ENCODE data around the gene SRXN1.
A peak's percentile ranks its signal among the peaks of the same experiment; 100 is the strongest.

SRXN1 gene

DNA sequence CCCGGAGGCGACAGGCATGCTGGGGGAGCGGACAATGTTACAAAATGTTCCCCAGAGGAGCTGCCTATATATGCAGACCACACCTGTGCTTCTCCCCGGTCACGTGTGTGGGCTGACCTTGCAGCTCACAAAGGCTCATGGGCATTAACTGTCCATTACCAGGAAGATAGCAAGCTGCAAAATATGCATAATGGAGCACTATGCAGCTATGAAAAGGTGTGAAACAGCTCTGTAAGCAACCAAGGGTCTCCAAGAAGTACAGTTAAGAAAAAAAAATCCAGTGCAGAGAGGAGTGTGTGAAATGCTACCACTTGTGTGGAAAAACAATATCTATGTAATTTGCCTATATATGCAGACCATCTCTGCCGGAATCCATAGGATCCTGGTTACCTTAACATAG lies 52.3 kb downstream of the SRXN1 start:
- POLR2A ChIA-PET: interaction anchor here (0.7 to 1.1 kb wide), 2 partner anchors 24 to 45 kb away, joined by 3 read pairs; no protein-coding TSS in a partner anchor
- TF ChIP-seq ZNF654 (tag by site-specific recombination; IDR thresholded peaks at IDR 0.05; ENCODE audit: low read depth) (no peak), ZNF146 (tag by site-specific recombination; IDR thresholded peaks at IDR 0.05) (peak; percentile 94)
- CTCF ChIA-PET: interaction anchor here (0.6 to 1.0 kb wide), 4 partner anchors 17 to 909 kb away, joined by 3 to 4 read pairs (median 3); no protein-coding TSS in a partner anchor
- no peak overlapping the region for H3K4me3 ChIP-seq (ENCODE audit: low read depth, low read length)
- H3K36me3 ChIP-seq (ENCODE audit: control insufficient read depth in 2 of 2, insufficient read depth in 1 of 2, low read length in 2 of 2): no peaks in the 10 kb centered on the region
- H3K4me1 ChIP-seq (ENCODE audit: control insufficient read depth, insufficient read depth, low read length): no peaks in the 10 kb centered on the region
- no peaks in the 10 kb centered on the region for H3K9me3 ChIP-seq (ENCODE audit: control insufficient read depth, insufficient read depth, low read depth, low read length)
- no peak overlapping the region for H3K27ac ChIP-seq (ENCODE audit: extremely low read depth, low read depth, low read length)

- POLR2A ChIA-PET: no interaction called here
- CTCF ChIA-PET: interaction anchor here (0.6 to 0.7 kb wide), 2 partner anchors 540 to 910 kb away, joined by 3 to 4 read pairs; no protein-coding TSS in a partner anchor
Observed at GRCh38 chr20:600141-600540, 52.9 kb downstream of the SRXN1 start.

GRCh38 chr20:598133-598850 lies 54.7 kb downstream of the SRXN1 start:
- H3K4me3 ChIP-seq (ENCODE audit: low read depth, low read length): no peak overlapping the region
- no peaks in the 10 kb centered on the region for H3K4me1 ChIP-seq (ENCODE audit: control insufficient read depth, insufficient read depth, low read length)
- TF ChIP-seq OVOL3 (tag by site-specific recombination; IDR thresholded peaks at IDR 0.05) (no peak), GLIS1 (tag by site-specific recombination; IDR thresholded peaks at IDR 0.05) (peak; percentile 64), OSR2 (tag by site-specific recombination; IDR thresholded peaks at IDR 0.05) (no peak), ZNF148 (tag by site-specific recombination; IDR thresholded peaks at IDR 0.05; ENCODE audit: borderline replicate concordance) (no peak), ZNF214 (tag by site-specific recombination; IDR thresholded peaks at IDR 0.05; ENCODE audit: borderline replicate concordance) (no peak), ZFP69B (tag by site-specific recombination; IDR thresholded peaks at IDR 0.05) (no peak), ZSCAN30 (tag by site-specific recombination; IDR thresholded peaks at IDR 0.05) (no peak), ZIC2 (tag by site-specific recombination; IDR thresholded peaks at IDR 0.05) (peak; percentile 64), ZNF155 (tag by site-specific recombination; IDR thresholded peaks at IDR 0.05) (no peak), ZSCAN18 (tag by site-specific recombination; IDR thresholded peaks at IDR 0.05) (no peak), ZNF843 (tag by site-specific recombination; IDR thresholded peaks at IDR 0.05) (no peak)
- TF ChIP-seq, protein P1, sequence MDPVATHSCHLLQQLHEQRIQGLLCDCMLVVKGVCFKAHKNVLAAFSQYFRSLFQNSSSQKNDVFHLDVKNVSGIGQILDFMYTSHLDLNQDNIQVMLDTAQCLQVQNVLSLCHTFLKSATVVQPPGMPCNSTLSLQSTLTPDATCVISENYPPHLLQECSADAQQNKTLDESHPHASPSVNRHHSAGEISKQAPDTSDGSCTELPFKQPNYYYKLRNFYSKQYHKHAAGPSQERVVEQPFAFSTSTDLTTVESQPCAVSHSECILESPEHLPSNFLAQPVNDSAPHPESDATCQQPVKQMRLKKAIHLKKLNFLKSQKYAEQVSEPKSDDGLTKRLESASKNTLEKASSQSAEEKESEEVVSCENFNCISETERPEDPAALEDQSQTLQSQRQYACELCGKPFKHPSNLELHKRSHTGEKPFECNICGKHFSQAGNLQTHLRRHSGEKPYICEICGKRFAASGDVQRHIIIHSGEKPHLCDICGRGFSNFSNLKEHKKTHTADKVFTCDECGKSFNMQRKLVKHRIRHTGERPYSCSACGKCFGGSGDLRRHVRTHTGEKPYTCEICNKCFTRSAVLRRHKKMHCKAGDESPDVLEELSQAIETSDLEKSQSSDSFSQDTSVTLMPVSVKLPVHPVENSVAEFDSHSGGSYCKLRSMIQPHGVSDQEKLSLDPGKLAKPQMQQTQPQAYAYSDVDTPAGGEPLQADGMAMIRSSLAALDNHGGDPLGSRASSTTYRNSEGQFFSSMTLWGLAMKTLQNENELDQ (tag by site-specific recombination; IDR thresholded peaks at IDR 0.05; ENCODE audit: low read depth): no peak
- H3K36me3 ChIP-seq (ENCODE audit: control insufficient read depth in 2 of 2, insufficient read depth in 1 of 2, low read length in 2 of 2): no peaks in the 10 kb centered on the region
- H3K27ac ChIP-seq (ENCODE audit: extremely low read depth, low read depth, low read length): no peak overlapping the region
- H3K9me3 ChIP-seq (ENCODE audit: control insufficient read depth, insufficient read depth, low read depth, low read length): no peaks in the 10 kb centered on the region
- ChIA-PET POLR2A (no interaction called here), CTCF (interaction anchor here (0.6 to 2.3 kb wide), 5 partner anchors 12 to 409 kb away, joined by 3 to 7 read pairs (median 4); partner anchors contain the start of gene DEFB128)

More at GRCh38 chr20:600141-600540, 52.9 kb downstream of the SRXN1 start:
- Histone ChIP-seq H3K9me3 (ENCODE audit: control insufficient read depth, insufficient read depth, low read depth, low read length) (no peaks in the 10 kb centered on the region), H3K36me3 (ENCODE audit: control insufficient read depth in 2 of 2, insufficient read depth in 1 of 2, low read length in 2 of 2) (no peaks in the 10 kb centered on the region), H3K4me3 (ENCODE audit: low read depth, low read length) (no peak overlapping the region), H3K27ac (ENCODE audit: extremely low read depth, low read depth, low read length) (no peak overlapping the region), H3K4me1 (ENCODE audit: control insufficient read depth, insufficient read depth, low read length) (no peaks in the 10 kb centered on the region)
- TF ChIP-seq ZNF664 (tag by site-specific recombination; IDR thresholded peaks at IDR 0.05) (no peak), ZNF658 (tag by site-specific recombination; IDR thresholded peaks at IDR 0.05) (no peak), ZNF140 (tag by site-specific recombination; IDR thresholded peaks at IDR 0.05) (no peak), GLI2 (tag by site-specific recombination; IDR thresholded peaks at IDR 0.05; ENCODE audit: borderline replicate concordance, low read depth) (no peak), ZNF132 (tag by site-specific recombination; IDR thresholded peaks at IDR 0.05; ENCODE audit: borderline replicate concordance) (no peak), WT1 (tag by site-specific recombination; IDR thresholded peaks at IDR 0.05) (no peak)

Data from HEK293 (cell line).